Kidney (tissue), 14 donors: Measurements from ENCODE around the gene FBXL2. TPM values are rescaled to one million over a fixed set of nuclear protein-coding genes. Genes with fewer than 3 reads are reported as not detected.
"Not testable (repeated sequence)": the region's sequence is repeated elsewhere in the genome, so short reads cannot be mapped to it uniquely, and the experiment has no call there.

ENCODE experiments used
- DNase-seq, 5 donors: peaks; one replicate each; pipeline ENCODE4 v3.0.0-alpha.2; 2013 to 2020
- FAIRE-seq: peaks from 2 replicates; lab custom pipeline; 2012; peaks lifted over from hg19 to GRCh38; lab: Jason Lieb, UNC
- H3K27ac ChIP-seq, 2 donors: one replicate each; pipeline ENCODE4 v1.7.0; 2013; ENCODE audit warnings: low read depth in 2 of 2, low read length in 2 of 2, inconsistent platforms in 1 of 2
- H3K27me3 ChIP-seq: one replicate; pipeline ENCODE4 v1.7.1; 2013; ENCODE audit warnings: low read length, inconsistent platforms; ENCODE audit not compliant: control insufficient read depth, insufficient read depth
- H3K36me3 ChIP-seq, 3 donors: one replicate each; pipeline versions ENCODE4 v1.7.0 to v1.7.1; 2013; ENCODE audit warnings: low read length in 3 of 3, control low read depth in 1 of 3, inconsistent platforms in 1 of 3; ENCODE audit not compliant: insufficient read depth in 3 of 3, control insufficient read depth in 2 of 3
- H3K4me1 ChIP-seq, 3 donors: one replicate each; pipeline versions ENCODE4 v1.7.0 to v1.7.1; 2013; ENCODE audit warnings: low read length in 3 of 3, inconsistent platforms in 1 of 3, low read depth in 1 of 3; ENCODE audit not compliant: control insufficient read depth in 2 of 3, insufficient read depth in 2 of 3
- H3K4me3 ChIP-seq, 3 donors: one replicate each; pipeline versions ENCODE4 v1.7.0 to v1.8.1; 2013; ENCODE audit warnings: low read length in 3 of 3, control low read depth in 1 of 3, inconsistent platforms in 1 of 3
- H3K9ac ChIP-seq, 3 donors: one replicate each; pipeline versions ENCODE4 v1.7.0 to v1.7.1; 2013; ENCODE audit warnings: low read length in 3 of 3, control low read depth in 1 of 3, inconsistent platforms in 1 of 3
- H3K9me3 ChIP-seq, 3 donors: one replicate each; pipeline versions ENCODE4 v1.7.0 to v1.7.1; 2013; ENCODE audit warnings: low read length in 3 of 3, control low read depth in 1 of 3, inconsistent platforms in 1 of 3; ENCODE audit not compliant: control insufficient read depth in 2 of 3, insufficient read depth in 1 of 3
- CTCF ChIP-seq: IDR thresholded peaks from 3 replicates; pipeline ENCODE4 v1.5.1; 2012; ENCODE audit warnings: mild to moderate bottlenecking, moderate library complexity, borderline replicate concordance; ENCODE audit not compliant: insufficient read depth; ENCODE audit errors: extremely low read depth
- intact Hi-C: fragments of 100-400 bp; cut with DNase I; formaldehyde crosslinking; loops from one replicate; pipeline ENCODE4 v1.11.1; 2022
- polyA plus RNA-seq: library from polyadenylated mRNA; stranded (reverse); fragments of 350-450 nt; fragmentation: Illumina TruSeq; extraction: RNeasy Lipid Tissue Mini Kit (QIAGEN cat#74804); gene quantifications from one replicate; pipeline ENCODE4 v1.2.3, GENCODE V29; 2014; ENCODE audit warnings: low read depth, low replicate concordance; ENCODE audit not compliant: insufficient read depth
- total RNA-seq: library from RNA; stranded (reverse); fragmentation: NEBNext Ultra II Directional; extraction: Animal tissue kit (Norgen Biotek cat#: 25700); gene quantifications from one replicate; pipeline ENCODE4 v1.2.1, GENCODE V29; 2021
- donor health status: control.
- donor health status: control.
- donor health status: control.
- donor health status: control.
- donor health status: control.
- donor health status: DM: yes; HTN: yes; CAD: no.
- donor health status: Normal renal cell carcinoma (clear cell type).

Gene FBXL2
- total and polyA plus RNA-seq, 2 donors from 2014 or later: 10.8 to 18.3 TPM

GRCh38 chr3:33398410-33398809 is 121.2 kb downstream of the FBXL2 start:
- Histone ChIP-seq H3K4me3 (no peak overlapping the region), H3K27ac (no peak overlapping the region), H3K4me1 (no peaks in the 10 kb centered on the region), H3K36me3 (peaks cover 13 to 65% (median 40%) of the 10 kb centered on the region in 3 donors), H3K9ac (no peak overlapping the region), H3K27me3 (no peaks in the 10 kb centered on the region), H3K9me3 (no peaks in the 10 kb centered on the region)
- no peak for TF ChIP-seq CTCF
- FAIRE-seq (no peak), DNase-seq (no peak)
- intact Hi-C loops: no loop called here

GRCh38 chr3:33401781-33402180 is 124.5 kb downstream of the FBXL2 start:
- intact Hi-C loops: no loop called here
- no peak for DNase-seq
- Histone ChIP-seq H3K27ac (no peak overlapping the region), H3K4me3 (no peak overlapping the region), H3K27me3 (no peaks in the 10 kb centered on the region), H3K4me1 (no peaks in the 10 kb centered on the region), H3K36me3 (peaks cover 13 to 56% (median 27%) of the 10 kb centered on the region in 3 donors), H3K9ac (no peak overlapping the region), H3K9me3 (no peaks in the 10 kb centered on the region)
- no peak for FAIRE-seq
- TF ChIP-seq CTCF: no peak

- FAIRE-seq (no peak), DNase-seq (no peak)
- no peak for TF ChIP-seq CTCF
- Histone ChIP-seq H3K9me3 (no peaks in the 10 kb centered on the region), H3K4me3 (no peak overlapping the region), H3K36me3 (peaks cover 13 to 56% (median 26%) of the 10 kb centered on the region in 3 donors), H3K4me1 (no peaks in the 10 kb centered on the region), H3K9ac (no peak overlapping the region), H3K27ac (no peak overlapping the region), H3K27me3 (no peaks in the 10 kb centered on the region)
- intact Hi-C loops: no loop called here
Measured at GRCh38 chr3:33402936-33403335, 125.7 kb downstream of the FBXL2 start.

GRCh38 chr3:33403756-33404155 is 126.5 kb downstream of the FBXL2 start:
- Histone ChIP-seq H3K4me1 (no peaks in the 10 kb centered on the region), H3K27me3 (no peaks in the 10 kb centered on the region), H3K4me3 (no peak overlapping the region), H3K27ac (no peak overlapping the region), H3K36me3 (peaks cover 17 to 57% (median 25%) of the 10 kb centered on the region in 3 donors), H3K9me3 (no peaks in the 10 kb centered on the region), H3K9ac (no peak overlapping the region)
- DNase-seq: no peak
- no peak for FAIRE-seq
- intact Hi-C loops: no loop called here
- TF ChIP-seq CTCF: no peak

- H3K9ac ChIP-seq, H3K9me3 ChIP-seq, H3K4me3 ChIP-seq, H3K27me3 ChIP-seq, H3K27ac ChIP-seq, FAIRE-seq, H3K4me1 ChIP-seq, intact Hi-C loops, DNase-seq: not testable (repeated sequence)
- H3K36me3 ChIP-seq: peaks cover 7 to 60% (median 28%) of the 10 kb centered on the region in 3 donors
Measured at GRCh38 chr3:33410816-33411215, 133.6 kb downstream of the FBXL2 start.
